ENCODE results near the gene CISD1. TPM values are rescaled to one million over a fixed set of nuclear protein-coding genes. Genes with fewer than 3 reads are reported as not detected.
A peak's percentile ranks its signal among the peaks of the same experiment; 100 is the strongest.

The CISD1 gene
- total and polyA plus RNA-seq, 9 of the 15 experiments (the other 6 are each of a cell fraction or from before 2014, with no cell fraction given) = 35.8 to 342 (median 118) TPM

- peak; percentile 74 for TF ChIP-seq MGA (IDR thresholded peaks at IDR 0.05)
- TF ChIP-seq SREBF1 (IDR thresholded peaks at IDR 0.05; ENCODE audit: borderline replicate concordance, low read depth, low read length) = no peak
- no peak for TF ChIP-seq ILK (tag; IDR thresholded peaks at IDR 0.05; ENCODE audit: borderline replicate concordance, low read depth)
- TF ChIP-seq TRIM24 (IDR thresholded peaks at IDR 0.05) = no peak
- TF ChIP-seq NKRF (IDR thresholded peaks at IDR 0.05; ENCODE audit: borderline replicate concordance) = 0 out of 2 replicates have a peak, but pooled peaks have one; percentile 75
- no peak for TF ChIP-seq RBM15 (IDR thresholded peaks at IDR 0.05; ENCODE audit: insufficient read depth, low read length)
- TF ChIP-seq MCM2 (IDR thresholded peaks at IDR 0.05; ENCODE audit: low read depth) = no peak
- TF ChIP-seq ZBTB43 (CRISPR knock-in tag; IDR thresholded peaks at IDR 0.05) = no peak
- TF ChIP-seq HNRNPL (IDR thresholded peaks at IDR 0.05; ENCODE audit: low read depth, low read length) = peak; percentile 85; the same call in 1 of the 2 replicates
- TF ChIP-seq SMARCC2 (IDR thresholded peaks at IDR 0.05; ENCODE audit: low read depth) = no peak
- no peak for TF ChIP-seq ZNF778 (CRISPR knock-in tag; IDR thresholded peaks at IDR 0.05)
Observed at GRCh38 chr10:58266826-58267712, 1.9 kb upstream of the CISD1 start (continued).
